SK-N-MC (cell line): ENCODE data around the gene FRMD4A.

Experiments used
- EZH2 ChIP-seq: fragments of 200-600 bp; sonication (generic); IDR thresholded peaks from one replicate; pipeline ENCODE4 v1.6.1; 2017; ENCODE audit warnings: antibody characterized with exemption
- POLR2AphosphoS5 ChIP-seq: IDR thresholded peaks from 2 replicates; pipeline ENCODE4 v1.6.1; 2012; ENCODE audit warnings: mild to moderate bottlenecking, low read depth, low read length, borderline replicate concordance

- TF ChIP-seq EZH2 (no peak), POLR2AphosphoS5 (no peak)
Observed at GRCh38 chr10:14379556-14380280, 49.0 kb upstream of the FRMD4A start.
